ENCODE data around the gene FOXN3. TPM values are rescaled to one million over a fixed set of nuclear protein-coding genes. Genes with fewer than 3 reads are reported as not detected.

Gene FOXN3
- total and polyA plus RNA-seq, 2 donors (not counting 3 experiments of a cell fraction or from before 2014, with no cell fraction given): 16.9 to 41.8 TPM

DNA sequence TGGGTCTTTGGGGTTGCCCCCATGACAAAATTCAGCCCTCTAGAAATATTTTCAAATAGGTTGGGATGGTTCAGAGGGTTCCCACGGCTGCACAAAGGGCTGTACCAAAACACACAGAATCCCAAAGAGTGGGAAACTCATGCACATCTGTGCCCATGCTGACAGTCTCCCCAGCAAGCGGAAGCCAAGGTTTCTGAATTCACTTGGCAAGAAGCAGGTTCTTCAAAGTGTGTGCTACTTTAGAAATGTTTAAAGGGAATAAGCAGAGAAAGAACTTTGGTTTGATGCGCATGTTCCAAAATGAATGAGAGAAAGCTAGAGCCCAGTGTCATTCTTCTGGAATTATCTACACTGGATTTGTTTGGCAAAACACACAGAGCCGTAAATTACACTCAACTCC is 46.7 kb downstream of the FOXN3 start:
- Histone ChIP-seq H3K4me2 (ENCODE audit: insufficient read depth, low read length) (no peak overlapping the region), H4K20me1 (replicated peaks; ENCODE audit: control insufficient read depth, extremely low read depth, insufficient read depth, low read length) (no peaks in the 10 kb centered on the region), H3K9me3 (replicated peaks; ENCODE audit: control insufficient read depth, insufficient read depth, low read length) (no peaks in the 10 kb centered on the region), H3K36me3 (ENCODE audit: control insufficient read depth in 2 of 2, extremely low read depth in 1 of 2, insufficient read depth in 2 of 2, low read length in 2 of 2) (no peaks in the 10 kb centered on the region), H3K9me1 (replicated peaks; ENCODE audit: control insufficient read depth, extremely low read depth, insufficient read depth, low read length) (no peaks in the 10 kb centered on the region), H3K27me3 (ENCODE audit: control insufficient read depth in 2 of 2, insufficient read depth in 2 of 2, low read length in 2 of 2) (no peaks in the 10 kb centered on the region), H3K4me1 (ENCODE audit: control insufficient read depth, extremely low read depth, insufficient read depth, low read length) (no peaks in the 10 kb centered on the region), H3K79me2 (ENCODE audit: control insufficient read depth, insufficient read depth, low read length) (no peaks in the 10 kb centered on the region), H3K27ac (ENCODE audit: insufficient read depth, low read depth, low read length) (no peak overlapping the region), H2AFZ (ENCODE audit: low read depth, low read length) (no peak overlapping the region), H3K4me3 (replicated peaks in 1 of 3; ENCODE audit: insufficient read depth in 1 of 3, low read depth in 1 of 3, low read length in 3 of 3) (no peak overlapping the region), H3K9ac (replicated peaks; ENCODE audit: extremely low read depth, insufficient read depth, low read length) (no peak overlapping the region)
- BruUV-seq (replicated peaks): no TSS peak
- no peak for DNase-seq (ENCODE audit: low read depth, low spot score)
- ChIA-PET CTCF (no interaction called here), POLR2A (no interaction called here)
- dilution Hi-C loops (cut with MboI; ENCODE audit: extremely low pct_ligation_motif_present, low sequenced_read_pairs) (no loop called here), intact Hi-C loops (cut with micrococcal nuclease) (no loop called here)
- TF ChIP-seq POLR2A (IDR thresholded peaks at IDR 0.05; ENCODE audit: low read depth, low read length) (no peak), JUN (IDR thresholded peaks at IDR 0.05; ENCODE audit: borderline replicate concordance, insufficient read depth, insufficient read length, low read depth) (no peak), GATA2 (IDR thresholded peaks at IDR 0.05; ENCODE audit: insufficient read depth, insufficient read length, low read depth, low read length) (no peak), FOS (IDR thresholded peaks at IDR 0.05; ENCODE audit: borderline replicate concordance, insufficient read depth, low read length) (no peak), MYC (IDR thresholded peaks at IDR 0.05; ENCODE audit: low read depth, low read length) (no peak), MAX (IDR thresholded peaks at IDR 0.05; ENCODE audit: insufficient read depth, insufficient read length) (no peak), EZH2 (IDR thresholded peaks at IDR 0.05; ENCODE audit: borderline replicate concordance, low read depth, low read length, severe bottlenecking) (no peak), POLR2AphosphoS5 (IDR thresholded peaks at IDR 0.05; ENCODE audit: insufficient read depth, low read depth, low read length) (no peak)
- TF ChIP-seq, protein P1, sequence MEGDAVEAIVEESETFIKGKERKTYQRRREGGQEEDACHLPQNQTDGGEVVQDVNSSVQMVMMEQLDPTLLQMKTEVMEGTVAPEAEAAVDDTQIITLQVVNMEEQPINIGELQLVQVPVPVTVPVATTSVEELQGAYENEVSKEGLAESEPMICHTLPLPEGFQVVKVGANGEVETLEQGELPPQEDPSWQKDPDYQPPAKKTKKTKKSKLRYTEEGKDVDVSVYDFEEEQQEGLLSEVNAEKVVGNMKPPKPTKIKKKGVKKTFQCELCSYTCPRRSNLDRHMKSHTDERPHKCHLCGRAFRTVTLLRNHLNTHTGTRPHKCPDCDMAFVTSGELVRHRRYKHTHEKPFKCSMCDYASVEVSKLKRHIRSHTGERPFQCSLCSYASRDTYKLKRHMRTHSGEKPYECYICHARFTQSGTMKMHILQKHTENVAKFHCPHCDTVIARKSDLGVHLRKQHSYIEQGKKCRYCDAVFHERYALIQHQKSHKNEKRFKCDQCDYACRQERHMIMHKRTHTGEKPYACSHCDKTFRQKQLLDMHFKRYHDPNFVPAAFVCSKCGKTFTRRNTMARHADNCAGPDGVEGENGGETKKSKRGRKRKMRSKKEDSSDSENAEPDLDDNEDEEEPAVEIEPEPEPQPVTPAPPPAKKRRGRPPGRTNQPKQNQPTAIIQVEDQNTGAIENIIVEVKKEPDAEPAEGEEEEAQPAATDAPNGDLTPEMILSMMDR (IDR thresholded peaks at IDR 0.05; ENCODE audit: extremely low read depth in 1 of 2, insufficient read depth in 1 of 2, low read depth in 1 of 2, low read length in 2 of 2): no peak
- FAIRE-seq: no peak
